Stimulated activated naive CD8-positive, alpha-beta T cell treated with anti-CD3 and anti-CD28 coated beads, Interleukin-15, Interleukin-2, amounts not matched to agents 100 ng/mL and 50 ng/mL, for 24 hours (primary cell): Measurements from ENCODE around the gene MX1.

Experiments used
- H3K27ac Mint-ChIP-seq: one replicate; pipeline ENCODE4 v1.8.0; 2021; ENCODE audit warnings: mild to moderate bottlenecking, mixed read lengths
- H3K27me3 Mint-ChIP-seq: one replicate; pipeline ENCODE4 v1.8.0; 2021; ENCODE audit warnings: mixed read lengths
- H3K36me3 Mint-ChIP-seq: one replicate; pipeline ENCODE4 v1.8.0; 2021; ENCODE audit warnings: low read depth, mixed read lengths
- H3K4me1 Mint-ChIP-seq: one replicate; pipeline ENCODE4 v1.8.0; 2021; ENCODE audit warnings: low read depth, mixed read lengths
- H3K4me3 Mint-ChIP-seq: one replicate; pipeline ENCODE4 v1.8.0; 2021; ENCODE audit warnings: mild to moderate bottlenecking, mixed read lengths
- H3K9me3 Mint-ChIP-seq: one replicate; pipeline ENCODE4 v1.8.0; 2021; ENCODE audit warnings: mixed read lengths

The MX1 gene

DNA sequence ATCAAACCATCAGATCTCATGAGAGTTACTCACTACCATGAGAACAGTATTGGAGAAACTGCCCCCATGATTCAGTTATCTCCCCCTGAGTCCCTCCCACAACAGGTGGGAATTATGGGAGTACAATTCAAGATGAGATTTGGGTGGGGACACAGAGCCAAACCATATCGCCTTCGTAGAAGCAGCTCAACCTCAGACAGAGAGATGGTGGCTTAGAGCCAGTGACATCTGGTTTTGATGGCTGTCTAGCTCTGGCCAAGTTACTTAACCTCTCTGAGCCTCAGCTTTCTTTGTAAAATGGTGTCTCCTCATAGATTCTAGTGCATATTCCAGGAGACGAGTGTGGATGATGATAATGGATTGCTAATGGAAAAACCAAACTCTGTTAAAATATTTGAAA is 27.2 kb downstream of the MX1 start:
- no peaks in the 10 kb centered on the region for H3K9me3 Mint-ChIP-seq
- H3K27me3 Mint-ChIP-seq, result no peaks in the 10 kb centered on the region
- H3K4me3 Mint-ChIP-seq, result no peak overlapping the region
- H3K27ac Mint-ChIP-seq, result no peak overlapping the region
- H3K4me1 Mint-ChIP-seq, result no peaks in the 10 kb centered on the region
- H3K36me3 Mint-ChIP-seq, result peaks cover 66% of the 10 kb centered on the region

- no peaks in the 10 kb centered on the region for H3K9me3 Mint-ChIP-seq
- H3K27me3 Mint-ChIP-seq, result no peaks in the 10 kb centered on the region
- no peak overlapping the region for H3K4me3 Mint-ChIP-seq
- H3K4me1 Mint-ChIP-seq, result no peaks in the 10 kb centered on the region
- peaks cover 66% of the 10 kb centered on the region for H3K36me3 Mint-ChIP-seq
- H3K27ac Mint-ChIP-seq, result no peak overlapping the region
Observed at GRCh38 chr21:41453761-41454160, 27.7 kb downstream of the MX1 start.

DNA sequence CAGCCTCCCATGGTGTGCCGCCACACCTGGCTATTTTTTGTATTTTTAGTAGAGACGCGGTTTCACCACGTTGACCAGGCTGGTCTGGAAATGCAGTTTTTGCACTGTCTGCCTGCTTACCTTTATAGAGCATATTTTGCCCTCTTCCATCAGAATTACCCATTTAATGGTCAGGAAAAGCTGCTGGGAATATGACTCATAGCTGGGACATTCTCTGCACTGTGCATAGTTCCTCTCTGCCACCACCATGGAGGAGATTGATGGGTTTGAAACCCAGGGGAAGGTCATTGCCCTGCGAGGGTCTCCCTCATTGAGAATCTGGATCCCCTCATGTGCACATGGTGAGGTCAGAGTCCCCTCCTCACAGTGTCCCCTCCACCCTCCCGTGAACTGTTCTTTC is 32.1 kb downstream of the MX1 start:
- Mint-ChIP-seq H3K27ac (no peak overlapping the region), H3K4me1 (no peaks in the 10 kb centered on the region), H3K27me3 (no peaks in the 10 kb centered on the region), H3K9me3 (no peaks in the 10 kb centered on the region), H3K4me3 (no peak overlapping the region), H3K36me3 (peaks cover 37% of the 10 kb centered on the region)

DNA sequence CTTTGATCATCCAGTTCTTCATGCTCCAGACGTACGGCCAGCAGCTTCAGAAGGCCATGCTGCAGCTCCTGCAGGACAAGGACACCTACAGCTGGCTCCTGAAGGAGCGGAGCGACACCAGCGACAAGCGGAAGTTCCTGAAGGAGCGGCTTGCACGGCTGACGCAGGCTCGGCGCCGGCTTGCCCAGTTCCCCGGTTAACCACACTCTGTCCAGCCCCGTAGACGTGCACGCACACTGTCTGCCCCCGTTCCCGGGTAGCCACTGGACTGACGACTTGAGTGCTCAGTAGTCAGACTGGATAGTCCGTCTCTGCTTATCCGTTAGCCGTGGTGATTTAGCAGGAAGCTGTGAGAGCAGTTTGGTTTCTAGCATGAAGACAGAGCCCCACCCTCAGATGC is 32.5 kb downstream of the MX1 start:
- H3K4me1 Mint-ChIP-seq, result no peaks in the 10 kb centered on the region
- no peak overlapping the region for H3K27ac Mint-ChIP-seq
- H3K9me3 Mint-ChIP-seq, result no peaks in the 10 kb centered on the region
- peaks cover 33% of the 10 kb centered on the region for H3K36me3 Mint-ChIP-seq
- H3K27me3 Mint-ChIP-seq, result no peaks in the 10 kb centered on the region
- no peak overlapping the region for H3K4me3 Mint-ChIP-seq

- Mint-ChIP-seq H3K4me1 (no peaks in the 10 kb centered on the region), H3K27ac (no peak overlapping the region), H3K36me3 (peaks cover 31% of the 10 kb centered on the region), H3K4me3 (no peak overlapping the region), H3K9me3 (no peaks in the 10 kb centered on the region), H3K27me3 (no peaks in the 10 kb centered on the region)
Observed at GRCh38 chr21:41459884-41460534, 34.0 kb downstream of the MX1 start.

DNA sequence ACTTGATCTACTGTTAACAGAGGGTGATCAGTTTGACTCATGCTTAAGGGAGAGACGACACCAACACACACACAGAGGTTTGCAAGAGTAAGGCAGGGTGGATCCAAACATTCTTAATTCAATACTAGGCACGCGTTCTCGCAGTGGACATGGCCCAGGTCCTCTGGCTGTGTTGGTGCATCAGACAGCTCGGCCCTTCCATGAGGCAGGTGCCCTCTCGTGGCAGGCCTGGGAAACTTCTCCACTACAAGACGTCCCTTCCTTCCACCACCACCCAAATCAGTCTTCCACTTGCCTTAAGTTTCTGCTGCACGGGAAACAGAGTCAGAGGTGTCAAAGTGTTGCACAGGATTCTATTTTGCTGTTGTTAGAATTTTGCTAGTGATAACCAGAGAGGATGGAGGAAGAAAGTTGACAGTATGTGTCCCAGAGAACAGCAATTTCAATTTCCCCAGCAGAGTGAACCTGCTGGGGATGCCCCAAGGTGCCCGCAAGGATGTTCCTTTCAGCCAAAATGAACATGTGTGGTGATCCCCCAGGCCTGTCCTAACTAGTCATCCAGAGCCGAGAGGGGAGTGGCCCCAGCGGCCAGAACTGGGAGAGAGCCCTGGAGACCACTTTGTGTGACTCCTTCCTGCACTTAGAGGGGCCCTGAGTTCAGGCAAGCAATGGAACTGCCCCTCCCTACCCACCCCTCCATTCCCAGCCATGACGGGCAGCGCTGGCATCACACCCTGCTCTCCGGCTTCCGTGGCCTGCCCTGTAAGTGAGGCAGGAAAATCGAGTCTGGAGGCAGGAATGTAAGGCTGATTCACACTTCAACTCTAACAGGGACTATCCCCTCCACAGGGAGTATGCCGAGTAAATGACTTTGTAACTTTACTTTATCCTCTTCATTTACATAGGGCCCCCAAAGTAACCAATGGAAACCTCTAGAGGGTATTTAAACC is 34.8 kb downstream of the MX1 start:
- Mint-ChIP-seq H3K4me3 (no peak overlapping the region), H3K9me3 (no peaks in the 10 kb centered on the region), H3K27me3 (no peaks in the 10 kb centered on the region), H3K36me3 (peaks cover 28% of the 10 kb centered on the region), H3K4me1 (no peaks in the 10 kb centered on the region), H3K27ac (no peak overlapping the region)

DNA sequence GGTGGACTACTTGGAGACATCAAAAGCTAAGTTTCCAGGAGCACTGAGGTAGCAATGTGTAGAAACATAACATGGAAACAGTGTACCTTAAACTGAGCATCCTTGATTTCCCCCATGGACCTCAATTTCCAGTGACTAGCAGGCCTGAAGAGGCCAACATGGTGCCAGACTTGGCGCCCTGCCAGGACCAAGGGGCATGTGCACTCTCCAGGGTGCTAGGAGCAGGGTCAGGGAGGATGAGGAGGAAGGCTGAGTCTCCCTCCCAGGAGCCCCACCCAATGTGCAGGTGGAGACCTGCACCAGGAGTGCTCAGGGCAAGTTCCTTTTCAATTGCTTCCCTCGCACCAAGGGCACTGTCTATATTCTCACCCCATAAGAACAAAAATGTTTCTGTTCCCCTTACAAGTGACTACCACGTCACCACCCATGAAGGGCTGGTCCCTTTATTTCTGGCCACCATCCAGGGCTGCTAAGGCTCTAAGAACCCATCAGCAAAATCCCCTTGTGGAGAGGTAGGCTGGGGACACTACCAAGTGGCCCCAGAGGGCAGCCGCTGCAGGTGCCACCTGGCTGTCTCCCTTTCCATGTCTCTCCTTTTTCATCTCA is 39.2 kb downstream of the MX1 start:
- H3K4me3 Mint-ChIP-seq, result no peak overlapping the region

GRCh38 chr21:41466024-41466820 is 40.2 kb downstream of the MX1 start:
- peaks cover 16% of the 10 kb centered on the region for H3K27me3 Mint-ChIP-seq
- no peak overlapping the region for H3K4me3 Mint-ChIP-seq
- H3K27ac Mint-ChIP-seq, result no peak overlapping the region
- peaks cover 7% of the 10 kb centered on the region for H3K4me1 Mint-ChIP-seq
- no peaks in the 10 kb centered on the region for H3K9me3 Mint-ChIP-seq
- no peaks in the 10 kb centered on the region for H3K36me3 Mint-ChIP-seq

More for the DNA sequence above, 39.2 kb downstream of the MX1 start:
- Mint-ChIP-seq H3K9me3 (no peaks in the 10 kb centered on the region), H3K4me1 (peaks cover 7% of the 10 kb centered on the region), H3K27ac (no peak overlapping the region), H3K36me3 (no peaks in the 10 kb centered on the region), H3K27me3 (peaks cover 16% of the 10 kb centered on the region)

- H3K9me3 Mint-ChIP-seq, result no peaks in the 10 kb centered on the region
- H3K4me1 Mint-ChIP-seq, result peaks cover 7% of the 10 kb centered on the region
- no peak overlapping the region for H3K27ac Mint-ChIP-seq
- no peak overlapping the region for H3K4me3 Mint-ChIP-seq
- H3K27me3 Mint-ChIP-seq, result peaks cover 16% of the 10 kb centered on the region
- H3K36me3 Mint-ChIP-seq, result no peaks in the 10 kb centered on the region
Observed at GRCh38 chr21:41470054-41470453, 44.0 kb downstream of the MX1 start.

DNA sequence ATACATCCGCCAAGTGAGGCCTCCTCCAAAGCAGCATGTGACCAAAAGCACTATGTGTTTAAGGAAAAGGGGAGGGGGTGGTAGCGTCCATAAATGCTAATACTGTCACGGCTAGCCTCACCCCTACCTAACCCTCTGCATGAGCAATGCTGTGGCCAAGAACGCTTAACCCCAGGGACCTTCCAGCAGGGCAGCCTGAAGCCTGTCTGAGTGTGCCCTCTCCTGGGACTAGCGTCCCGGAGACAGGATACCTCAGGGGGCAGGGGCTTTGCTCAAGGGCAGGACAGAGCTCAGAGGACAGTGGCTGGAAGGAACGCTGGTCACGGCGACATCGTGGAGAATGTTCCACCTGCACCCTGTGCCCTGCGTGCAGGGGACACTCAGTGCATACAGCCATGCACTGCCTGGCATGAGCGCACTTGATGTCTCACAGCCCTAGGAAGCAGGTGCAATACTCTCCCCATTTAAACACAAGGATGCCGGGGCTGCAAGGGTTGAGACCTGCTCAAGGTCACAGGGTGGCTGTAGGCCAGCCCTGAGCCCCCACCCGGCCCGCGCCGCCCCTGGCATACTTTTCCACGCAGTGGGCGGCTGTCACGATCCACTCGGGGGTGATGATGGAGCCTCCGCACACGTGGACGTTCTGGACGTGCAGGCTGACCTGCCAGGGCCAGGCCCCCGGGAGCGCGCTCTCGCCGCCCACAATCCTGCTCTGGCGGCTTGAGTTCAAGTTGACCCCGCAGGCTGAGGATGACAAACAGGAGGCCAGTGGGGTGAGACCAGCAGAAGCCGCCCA is 46.9 kb downstream of the MX1 start:
- H3K27me3 Mint-ChIP-seq, result peaks cover 16% of the 10 kb centered on the region
- H3K36me3 Mint-ChIP-seq, result no peaks in the 10 kb centered on the region
- no peak overlapping the region for H3K4me3 Mint-ChIP-seq
- no peak overlapping the region for H3K27ac Mint-ChIP-seq
- peaks cover 7% of the 10 kb centered on the region for H3K4me1 Mint-ChIP-seq
- no peaks in the 10 kb centered on the region for H3K9me3 Mint-ChIP-seq

GRCh38 chr21:41475714-41476420 is 49.8 kb downstream of the MX1 start:
- H3K27me3 Mint-ChIP-seq, result peaks cover 8% of the 10 kb centered on the region
- no peaks in the 10 kb centered on the region for H3K36me3 Mint-ChIP-seq
- no peaks in the 10 kb centered on the region for H3K9me3 Mint-ChIP-seq
- no peak overlapping the region for H3K27ac Mint-ChIP-seq
- no peak overlapping the region for H3K4me3 Mint-ChIP-seq
- no peaks in the 10 kb centered on the region for H3K4me1 Mint-ChIP-seq

- Mint-ChIP-seq H3K27me3 (peaks cover 12% of the 10 kb centered on the region), H3K9me3 (no peaks in the 10 kb centered on the region), H3K27ac (no peak overlapping the region), H3K4me1 (no peaks in the 10 kb centered on the region), H3K36me3 (no peaks in the 10 kb centered on the region), H3K4me3 (no peak overlapping the region)
Observed at GRCh38 chr21:41477641-41478318, 51.7 kb downstream of the MX1 start.
